Naive thymus-derived CD4-positive, alpha-beta T cell (primary cell): ENCODE results near the gene DUSP14. TPM values are rescaled to one million over a fixed set of nuclear protein-coding genes. Genes with fewer than 3 reads are reported as not detected.
"Not testable (repeated sequence)": the region's sequence is repeated elsewhere in the genome, so short reads cannot be mapped to it uniquely, and the experiment has no call there.

Experiments
- ATAC-seq: fragments of 150-1000 bp; cut with Tn5 transposase; 2 replicates; pipeline ENCODE4 v1.10.0; 2021; ENCODE audit warnings: mild to moderate bottlenecking, moderate library complexity
- CTCF ChIA-PET: fragments of 350-600 bp; sonication (Branson Sonifier 250); formaldehyde crosslinking; loops from one replicate; lab custom pipeline; 2021; ENCODE audit warnings: antibody characterized with exemption; lab: Charles Lee
- POLR2A ChIA-PET: fragments of 350-600 bp; sonication (Branson Sonifier 250); formaldehyde crosslinking; loops from one replicate; lab custom pipeline; 2021; ENCODE audit warnings: antibody characterized with exemption, inconsistent platforms; lab: Charles Lee
- DNase-seq, 9 donors: peaks; one replicate each; pipeline versions ENCODE4 v3.0.0 to v3.0.0-alpha.2; 2020 to 2022; ENCODE audit warnings: mixed read lengths in 1 of 9
- H3K27ac ChIP-seq: one replicate; pipeline ENCODE4 v1.7.0; 2013; ENCODE audit warnings: mild to moderate bottlenecking, low read depth, low read length, moderate library complexity
- H3K27me3 ChIP-seq, 2 donors: one replicate each; pipeline ENCODE4 v1.7.0; 2013; ENCODE audit warnings: low read length in 2 of 2, mild to moderate bottlenecking in 2 of 2, moderate library complexity in 2 of 2; ENCODE audit not compliant: control insufficient read depth in 2 of 2, insufficient read depth in 2 of 2
- H3K36me3 ChIP-seq, 3 experiments: 1 replicate in 2 of 3; 2 replicates in 1 of 3; pipeline ENCODE4 v1.7.0; 2013; ENCODE audit warnings: low read length in 3 of 3, mild to moderate bottlenecking in 3 of 3, moderate library complexity in 1 of 3; ENCODE audit not compliant: insufficient read depth in 3 of 3, control insufficient read depth in 2 of 3
- H3K4me1 ChIP-seq, 2 donors: one replicate each; pipeline ENCODE4 v1.7.0; 2013; ENCODE audit warnings: low read length in 2 of 2, mild to moderate bottlenecking in 2 of 2, moderate library complexity in 1 of 2; ENCODE audit not compliant: control insufficient read depth in 2 of 2, insufficient read depth in 2 of 2
- H3K4me3 ChIP-seq: 2 replicates; pipeline ENCODE4 v1.7.0; 2013; ENCODE audit warnings: mild to moderate bottlenecking, low read length
- H3K9me3 ChIP-seq, 3 experiments: 1 replicate in 2 of 3; 2 replicates in 1 of 3; pipeline ENCODE4 v1.7.0; 2013; ENCODE audit warnings: low read length in 3 of 3; ENCODE audit not compliant: control insufficient read depth in 2 of 3
- H3K27ac Mint-ChIP-seq, 9 donors: one replicate each; pipeline ENCODE4 v1.8.0; 2020 to 2022; ENCODE audit warnings: mixed read lengths in 9 of 9, mild to moderate bottlenecking in 8 of 9, moderate library complexity in 5 of 9, inconsistent platforms in 2 of 9
- H3K27me3 Mint-ChIP-seq, 5 donors: one replicate each; pipeline ENCODE4 v1.8.0; 2021 to 2022; ENCODE audit warnings: mixed read lengths in 5 of 5, mild to moderate bottlenecking in 1 of 5
- H3K36me3 Mint-ChIP-seq, 5 donors: one replicate each; pipeline ENCODE4 v1.8.0; 2020 to 2022; ENCODE audit warnings: mixed read lengths in 5 of 5, mild to moderate bottlenecking in 3 of 5, inconsistent platforms in 1 of 5
- H3K4me1 Mint-ChIP-seq, 7 donors: one replicate each; pipeline ENCODE4 v1.8.0; 2020 to 2022; ENCODE audit warnings: mixed read lengths in 7 of 7, mild to moderate bottlenecking in 3 of 7, inconsistent platforms in 1 of 7
- H3K4me3 Mint-ChIP-seq, 10 donors: one replicate each; pipeline ENCODE4 v1.8.0; 2020 to 2022; ENCODE audit warnings: mild to moderate bottlenecking in 10 of 10, mixed read lengths in 10 of 10, moderate library complexity in 6 of 10, inconsistent platforms in 2 of 10
- H3K9me3 Mint-ChIP-seq, 11 donors: one replicate each; pipeline ENCODE4 v1.8.0; 2020 to 2022; ENCODE audit warnings: mixed read lengths in 11 of 11, mild to moderate bottlenecking in 4 of 11, inconsistent platforms in 1 of 11, moderate library complexity in 1 of 11
- intact Hi-C, 2 donors: fragments of 100-400 bp; cut with micrococcal nuclease; formaldehyde crosslinking; loops; one replicate each; pipeline ENCODE4 v1.15.1; 2023
- polyA plus RNA-seq, 2 donors: library from polyadenylated mRNA; unstranded; fragments of 300-500 nt; fragmentation: Illumina TruSeq; gene quantifications; one replicate each; pipeline ENCODE4 v1.2.3, GENCODE V29; 2021
- total RNA-seq, 6 experiments: library from RNA in 5 of 6; stranded (reverse) in 5 of 6; gene quantifications; 1 replicate in 5 of 6; 2 replicates in 1 of 6; pipeline ENCODE4 v1.2.3 and lab custom pipeline; 2021 to 2026

The DUSP14 gene
- total and polyA plus RNA-seq, 7 experiments from 2014 or later: 4.3 to 13.1 (median 9.5) TPM

- H3K36me3 ChIP-seq, H3K9me3 ChIP-seq, H3K27ac Mint-ChIP-seq, POLR2A ChIA-PET, H3K4me1 Mint-ChIP-seq, H3K27me3 Mint-ChIP-seq, DNase-seq, H3K4me3 Mint-ChIP-seq, H3K4me1 ChIP-seq, ATAC-seq, H3K27me3 ChIP-seq, CTCF ChIA-PET, H3K9me3 Mint-ChIP-seq, H3K27ac ChIP-seq, H3K4me3 ChIP-seq, intact Hi-C loops: not testable (repeated sequence)
- peaks cover 5 to 36% (median 20%) of the 10 kb centered on the region in 5 donors for H3K36me3 Mint-ChIP-seq
These were observed 31.9 kb upstream of the DUSP14 start for GRCh38 chr17:37457801-37458200.

DNA sequence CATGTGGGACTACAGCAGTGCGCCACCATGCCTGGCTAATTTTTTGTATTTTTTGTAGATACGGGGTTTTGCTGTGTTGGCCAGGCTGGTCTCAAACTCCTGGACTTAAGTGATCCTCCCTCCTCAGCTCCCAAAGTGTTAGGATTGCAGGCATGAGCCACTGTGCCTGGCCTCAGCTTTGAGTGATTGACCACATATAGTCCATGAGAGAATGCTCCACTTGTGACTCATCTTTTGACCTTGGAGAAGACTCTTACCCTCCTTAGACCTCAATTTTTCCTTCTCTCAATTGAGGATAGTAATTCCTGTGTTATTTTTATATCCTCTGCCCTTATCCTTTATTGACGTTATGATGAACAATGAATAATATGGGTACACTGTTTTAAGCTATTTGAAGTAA, 30.9 kb upstream of the DUSP14 start:
- H3K4me3 Mint-ChIP-seq: no peak overlapping the region
- H3K27ac Mint-ChIP-seq: no peak overlapping the region
- Histone ChIP-seq H3K4me3 (no peak overlapping the region), H3K4me1 (no peaks in the 10 kb centered on the region), H3K36me3 (peaks cover 0 to 13% (median 0%) of the 10 kb centered on the region in 3 experiments), H3K9me3 (no peaks in the 10 kb centered on the region), H3K27ac (no peak overlapping the region), H3K27me3 (no peaks in the 10 kb centered on the region)
- ATAC-seq (no peak), DNase-seq (no peak)
- intact Hi-C loops: no loop called here
- H3K27me3 Mint-ChIP-seq: no peaks in the 10 kb centered on the region
- no peaks in the 10 kb centered on the region for H3K9me3 Mint-ChIP-seq
- peaks cover 5 to 31% (median 16%) of the 10 kb centered on the region in 5 donors for H3K36me3 Mint-ChIP-seq
- peaks cover 0 to 8% (median 0%) of the 10 kb centered on the region in 7 donors for H3K4me1 Mint-ChIP-seq
- CTCF ChIA-PET: no interaction called here
- POLR2A ChIA-PET: interaction anchor here (0.6 to 0.8 kb wide), 2 partner anchors 13 to 30 kb away, joined by 3 read pairs; no protein-coding TSS in a partner anchor

DNA sequence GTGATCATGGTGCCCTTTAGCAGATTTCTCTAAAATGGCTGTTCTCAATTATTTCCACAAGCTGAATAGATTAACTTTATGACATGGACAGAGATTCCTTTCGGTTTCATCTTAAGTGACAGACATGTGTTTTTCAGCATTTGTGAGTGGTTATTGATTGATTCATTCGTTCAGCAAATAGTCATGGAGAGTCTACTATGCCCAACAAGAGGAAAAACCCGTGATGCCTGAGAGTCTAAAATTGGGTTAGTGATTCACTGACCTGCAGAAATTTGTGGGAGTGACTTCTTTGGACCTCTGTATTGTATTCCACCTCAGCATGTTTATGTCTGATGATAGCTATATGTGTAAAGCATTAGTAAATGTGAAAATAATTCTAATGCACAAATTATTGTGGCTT, 28.0 kb upstream of the DUSP14 start:
- peaks cover 8 to 42% (median 28%) of the 10 kb centered on the region in 5 donors for H3K36me3 Mint-ChIP-seq

GRCh38 chr17:37462492-37462891, 27.2 kb upstream of the DUSP14 start:
- Histone ChIP-seq H3K9me3 (no peaks in the 10 kb centered on the region), H3K36me3 (peaks cover 0 to 24% (median 0%) of the 10 kb centered on the region in 3 experiments), H3K4me3 (no peak overlapping the region), H3K4me1 (no peaks in the 10 kb centered on the region), H3K27me3 (no peaks in the 10 kb centered on the region), H3K27ac (no peak overlapping the region)
- ATAC-seq (no peak), DNase-seq (no peak)
- H3K9me3 Mint-ChIP-seq: no peaks in the 10 kb centered on the region
- H3K27ac Mint-ChIP-seq: no peak overlapping the region
- intact Hi-C loops: no loop called here
- POLR2A ChIA-PET: no interaction called here
- H3K4me3 Mint-ChIP-seq: no peak overlapping the region
- no peaks in the 10 kb centered on the region for H3K27me3 Mint-ChIP-seq
- CTCF ChIA-PET: no interaction called here
- peaks cover 0 to 22% (median 0%) of the 10 kb centered on the region in 7 donors for H3K4me1 Mint-ChIP-seq
- peaks cover 8 to 44% (median 29%) of the 10 kb centered on the region in 5 donors for H3K36me3 Mint-ChIP-seq

More for the DNA sequence above, 28.0 kb upstream of the DUSP14 start:
- POLR2A ChIA-PET: no interaction called here
- CTCF ChIA-PET: no interaction called here
- Mint-ChIP-seq H3K27ac (peak overlapping the region in 1 of 9 donors; percentile 6), H3K4me3 (no peak overlapping the region), H3K9me3 (no peaks in the 10 kb centered on the region), H3K4me1 (peaks cover 0 to 21% (median 0%) of the 10 kb centered on the region in 7 donors), H3K27me3 (no peaks in the 10 kb centered on the region)
- ATAC-seq (no peak), DNase-seq (no peak)
- intact Hi-C loops: no loop called here
- Histone ChIP-seq H3K4me3 (no peak overlapping the region), H3K36me3 (peaks cover 0 to 17% (median 0%) of the 10 kb centered on the region in 3 experiments), H3K27ac (no peak overlapping the region), H3K4me1 (no peaks in the 10 kb centered on the region), H3K27me3 (no peaks in the 10 kb centered on the region), H3K9me3 (no peaks in the 10 kb centered on the region)

GRCh38 chr17:37463039-37463438, 26.7 kb upstream of the DUSP14 start:
- Mint-ChIP-seq H3K4me1 (peaks cover 0 to 22% (median 0%) of the 10 kb centered on the region in 7 donors), H3K27ac (no peak overlapping the region), H3K9me3 (no peaks in the 10 kb centered on the region), H3K27me3 (no peaks in the 10 kb centered on the region), H3K4me3 (no peak overlapping the region), H3K36me3 (peaks cover 8 to 41% (median 28%) of the 10 kb centered on the region in 5 donors)
- CTCF ChIA-PET: no interaction called here
- Histone ChIP-seq H3K27me3 (no peaks in the 10 kb centered on the region), H3K9me3 (no peaks in the 10 kb centered on the region), H3K4me1 (no peaks in the 10 kb centered on the region), H3K36me3 (peaks cover 0 to 25% (median 0%) of the 10 kb centered on the region in 3 experiments), H3K4me3 (no peak overlapping the region), H3K27ac (no peak overlapping the region)
- no peak for DNase-seq
- POLR2A ChIA-PET: no interaction called here
- intact Hi-C loops: no loop called here
- ATAC-seq: no peak

DNA sequence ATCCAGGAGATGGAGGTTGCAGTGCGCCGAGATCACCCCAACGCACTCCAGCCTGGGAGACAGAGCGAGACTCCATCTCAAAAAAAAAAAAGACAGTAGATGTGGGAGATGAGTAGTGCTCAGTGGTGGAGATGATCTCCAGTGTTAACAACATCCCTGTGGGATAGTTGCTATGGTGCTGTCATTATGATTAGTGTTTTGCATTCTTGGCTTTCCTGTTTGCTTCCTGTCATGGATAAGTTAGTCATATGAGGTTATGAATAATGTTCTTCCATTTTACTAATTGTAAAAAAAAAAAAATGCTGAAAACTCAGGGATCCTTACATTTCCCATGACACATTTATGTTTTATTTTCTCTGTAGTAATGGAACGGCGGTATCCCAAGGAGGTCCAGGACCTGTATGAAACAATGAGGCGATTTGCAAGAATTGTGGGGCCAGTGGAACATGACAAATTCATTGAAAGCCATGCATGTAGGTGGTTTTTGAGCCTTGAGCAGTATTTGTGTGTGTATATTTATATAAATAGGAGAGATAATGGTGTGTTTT, 24.5 kb upstream of the DUSP14 start:
- H3K27ac Mint-ChIP-seq: no peak overlapping the region
- no peaks in the 10 kb centered on the region for H3K27me3 ChIP-seq
- H3K4me3 Mint-ChIP-seq: no peak overlapping the region
- no peak overlapping the region for H3K4me3 ChIP-seq
- H3K36me3 Mint-ChIP-seq: peaks cover 8 to 44% (median 26%) of the 10 kb centered on the region in 5 donors
- no peaks in the 10 kb centered on the region for H3K4me1 ChIP-seq
- H3K4me1 Mint-ChIP-seq: peaks cover 0 to 22% (median 0%) of the 10 kb centered on the region in 7 donors
- DNase-seq (no peak), ATAC-seq (no peak)
- peaks cover 0 to 29% (median 0%) of the 10 kb centered on the region in 3 experiments for H3K36me3 ChIP-seq
- H3K9me3 Mint-ChIP-seq: no peaks in the 10 kb centered on the region
- no peak overlapping the region for H3K27ac ChIP-seq
- CTCF ChIA-PET: no interaction called here
- POLR2A ChIA-PET: interaction anchor here (1.0 kb wide), 1 partner anchor 26 kb away, joined by 3 read pairs; no protein-coding TSS in a partner anchor
- H3K9me3 ChIP-seq: no peaks in the 10 kb centered on the region
- H3K27me3 Mint-ChIP-seq: no peaks in the 10 kb centered on the region
- intact Hi-C loops: no loop called here

DNA sequence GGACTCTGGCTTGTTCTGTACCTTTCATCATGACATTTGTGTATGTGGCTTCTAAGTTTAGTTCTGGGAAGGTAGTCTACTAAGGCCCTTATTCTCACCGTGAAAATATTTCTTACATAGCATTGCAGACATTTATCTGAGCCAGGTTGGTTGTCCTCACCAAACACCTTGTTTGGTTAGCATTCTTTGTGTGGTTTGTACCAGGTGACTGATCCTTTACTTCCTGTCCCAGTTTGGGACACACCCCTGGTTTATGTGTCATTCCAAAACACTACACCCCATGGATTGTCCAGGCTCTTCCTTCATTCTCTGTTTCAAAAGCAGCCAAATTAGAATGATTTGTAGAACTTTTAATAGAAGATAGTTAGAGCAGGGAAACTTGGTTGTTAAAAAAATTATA, 23.2 kb upstream of the DUSP14 start:
- H3K4me1 ChIP-seq: no peaks in the 10 kb centered on the region
- no peak overlapping the region for H3K27ac ChIP-seq
- H3K27me3 Mint-ChIP-seq: no peaks in the 10 kb centered on the region
- intact Hi-C loops: no loop called here
- H3K9me3 ChIP-seq: no peaks in the 10 kb centered on the region
- H3K4me3 ChIP-seq: no peak overlapping the region
- H3K4me3 Mint-ChIP-seq: no peak overlapping the region
- ChIA-PET CTCF (no interaction called here), POLR2A (no interaction called here)
- ATAC-seq (no peak), DNase-seq (no peak)
- H3K27me3 ChIP-seq: no peaks in the 10 kb centered on the region
- peaks cover 0 to 33% (median 0%) of the 10 kb centered on the region in 3 experiments for H3K36me3 ChIP-seq
- H3K36me3 Mint-ChIP-seq: peaks cover 17 to 49% (median 31%) of the 10 kb centered on the region in 5 donors
- H3K9me3 Mint-ChIP-seq: no peaks in the 10 kb centered on the region
- peaks cover 0 to 16% (median 0%) of the 10 kb centered on the region in 7 donors for H3K4me1 Mint-ChIP-seq
- H3K27ac Mint-ChIP-seq: peak overlapping the region in 2 of 9 donors; percentile 27 to 36
